PC-3 (cell line): ENCODE measurements around the gene NCOA7. TPM values are rescaled to one million over a fixed set of nuclear protein-coding genes. Genes with fewer than 3 reads are reported as not detected.

ENCODE experiments used
- ATAC-seq: fragments of 200-7000 bp; cut with Tn5 transposase; 2 replicates; pipeline ENCODE4 v1.9.1; 2020; ENCODE audit warnings: mild to moderate bottlenecking, moderate library complexity
- BruUV-seq: library from RNA; stranded (reverse); fragments of 400-500 nt; replicated peaks from 2 replicates; lab custom pipeline; 2021; lab: Mats Ljungman, UMichigan
- CTCF ChIA-PET: fragments of 300-600 bp; sonication (Branson Sonifier 250); formaldehyde crosslinking; loops from one replicate; lab custom pipeline; 2022; ENCODE audit warnings: antibody characterized with exemption; lab: Charles Lee
- POLR2A ChIA-PET: fragments of 300-600 bp; sonication (Branson Sonifier 250); formaldehyde crosslinking; loops from one replicate; lab custom pipeline; 2022; ENCODE audit warnings: antibody characterized with exemption; ENCODE audit not compliant: unreplicated experiment; lab: Charles Lee
- DNase-seq: peaks from one replicate; pipeline ENCODE4 v3.0.0-alpha.2; 2015
- H2AFZ ChIP-seq: fragments of 300-600 bp; sonication (generic); 2 replicates; pipeline ENCODE4 v1.6.0; 2016; ENCODE audit warnings: antibody characterized with exemption, low read length
- H3F3A ChIP-seq: fragments of 300-600 bp; sonication (generic); one replicate; pipeline ENCODE4 v1.6.0; 2017; ENCODE audit warnings: antibody characterized with exemption, low read length, control low read depth, mild to moderate bottlenecking; ENCODE audit not compliant: unreplicated experiment
- H3K27ac ChIP-seq: fragments of 300-600 bp; sonication (generic); 2 replicates; pipeline ENCODE4 v1.5.1; 2016; ENCODE audit warnings: mild to moderate bottlenecking, low read length
- H3K27me3 ChIP-seq: fragments of 300-600 bp; sonication (generic); 2 replicates; pipeline ENCODE4 v1.6.1; 2016; ENCODE audit warnings: low read length, mixed read lengths
- H3K36me3 ChIP-seq: fragments of 300-600 bp; sonication (generic); 2 replicates; pipeline ENCODE4 v1.6.1; 2016; ENCODE audit warnings: low read depth, mixed run types, low read length, mixed read lengths
- H3K4me1 ChIP-seq: fragments of 300-600 bp; sonication (generic); 2 replicates; pipeline ENCODE4 v1.5.1; 2016; ENCODE audit warnings: low read length; ENCODE audit not compliant: insufficient read depth
- H3K4me2 ChIP-seq: fragments of 300-600 bp; sonication (generic); 2 replicates; pipeline ENCODE4 v1.6.0; 2016; ENCODE audit warnings: low read length
- H3K4me3 ChIP-seq: fragments of 300-600 bp; sonication (generic); 2 replicates; pipeline ENCODE4 v1.5.1; 2016; ENCODE audit warnings: mild to moderate bottlenecking, low read length, mixed read lengths
- H3K79me2 ChIP-seq: fragments of 300-600 bp; sonication (generic); 2 replicates; pipeline ENCODE4 v1.6.1; 2017; ENCODE audit warnings: low read length, mixed read lengths
- H3K9ac ChIP-seq: fragments of 300-600 bp; sonication (generic); 2 replicates; pipeline ENCODE4 v1.6.0; 2016; ENCODE audit warnings: mild to moderate bottlenecking, low read length
- H3K9me2 ChIP-seq: fragments of 300-600 bp; sonication (generic); replicated peaks from 2 replicates; pipeline ENCODE4 v1.6.1; 2016; ENCODE audit warnings: mixed run types, low read length, mixed read lengths
- H3K9me3 ChIP-seq: fragments of 300-600 bp; sonication (generic); 2 replicates; pipeline ENCODE4 v1.6.1; 2016; ENCODE audit warnings: low read length, mixed read lengths
- H4K20me1 ChIP-seq: fragments of 300-600 bp; sonication (generic); 2 replicates; pipeline ENCODE4 v1.6.1; 2016; ENCODE audit warnings: low read length, mixed read lengths
- EZH2 ChIP-seq: fragments of 300-600 bp; sonication (generic); IDR thresholded peaks from one replicate; pipeline ENCODE4 v1.6.1; 2017; ENCODE audit warnings: antibody characterized with exemption, mild to moderate bottlenecking, low read length; ENCODE audit not compliant: unreplicated experiment
- EZH2phosphoT487 ChIP-seq: fragments of 300-600 bp; sonication (generic); IDR thresholded peaks from 2 replicates; pipeline ENCODE4 v1.6.1; 2018; ENCODE audit warnings: mild to moderate bottlenecking, antibody characterized with exemption, low read length, borderline replicate concordance
- intact Hi-C: fragments of 100-400 bp; cut with micrococcal nuclease; formaldehyde crosslinking; loops from 2 replicates; pipeline ENCODE4 v1.9.0; 2023
- total RNA-seq: library from RNA; depleted of rRNA; stranded (reverse); fragments of >200 nt; gene quantifications from 2 replicates; pipeline ENCODE4 v1.2.3, GENCODE V29; 2014
- TF ChIP-seq, protein P1 (sequence below): fragments of 300-600 bp; sonication (generic); conservative IDR thresholded peaks from 2 replicates; pipeline ENCODE4 v1.5.1; 2017; ENCODE audit warnings: antibody characterized with exemption, low read depth, mild to moderate bottlenecking, low read length

The NCOA7 gene
- total RNA-seq, 1 experiment from 2014 or later: 13.4 TPM

- Histone ChIP-seq H4K20me1 (no peaks in the 10 kb centered on the region), H3K9ac (no peak overlapping the region), H2AFZ (no peak overlapping the region), H3K27ac (no peak overlapping the region), H3K9me2 (no peaks in the 10 kb centered on the region), H3K27me3 (no peaks in the 10 kb centered on the region), H3F3A (no peaks in the 10 kb centered on the region), H3K9me3 (no peaks in the 10 kb centered on the region), H3K36me3 (no peaks in the 10 kb centered on the region), H3K4me3 (no peak overlapping the region), H3K4me1 (peaks cover 4% of the 10 kb centered on the region; the same call in 1 of the 2 replicates), H3K79me2 (no peaks in the 10 kb centered on the region), H3K4me2 (no peak overlapping the region)
- ATAC-seq (no peak), DNase-seq (no peak)
- TF ChIP-seq EZH2 (no peak), EZH2phosphoT487 (no peak)
- TF ChIP-seq, protein P1, sequence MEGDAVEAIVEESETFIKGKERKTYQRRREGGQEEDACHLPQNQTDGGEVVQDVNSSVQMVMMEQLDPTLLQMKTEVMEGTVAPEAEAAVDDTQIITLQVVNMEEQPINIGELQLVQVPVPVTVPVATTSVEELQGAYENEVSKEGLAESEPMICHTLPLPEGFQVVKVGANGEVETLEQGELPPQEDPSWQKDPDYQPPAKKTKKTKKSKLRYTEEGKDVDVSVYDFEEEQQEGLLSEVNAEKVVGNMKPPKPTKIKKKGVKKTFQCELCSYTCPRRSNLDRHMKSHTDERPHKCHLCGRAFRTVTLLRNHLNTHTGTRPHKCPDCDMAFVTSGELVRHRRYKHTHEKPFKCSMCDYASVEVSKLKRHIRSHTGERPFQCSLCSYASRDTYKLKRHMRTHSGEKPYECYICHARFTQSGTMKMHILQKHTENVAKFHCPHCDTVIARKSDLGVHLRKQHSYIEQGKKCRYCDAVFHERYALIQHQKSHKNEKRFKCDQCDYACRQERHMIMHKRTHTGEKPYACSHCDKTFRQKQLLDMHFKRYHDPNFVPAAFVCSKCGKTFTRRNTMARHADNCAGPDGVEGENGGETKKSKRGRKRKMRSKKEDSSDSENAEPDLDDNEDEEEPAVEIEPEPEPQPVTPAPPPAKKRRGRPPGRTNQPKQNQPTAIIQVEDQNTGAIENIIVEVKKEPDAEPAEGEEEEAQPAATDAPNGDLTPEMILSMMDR: no peak
- CTCF ChIA-PET: no interaction called here
- POLR2A ChIA-PET: no interaction called here
- no TSS peak for BruUV-seq
- intact Hi-C loops: no loop called here
Measured at GRCh38 chr6:125818772-125819260, 28.1 kb downstream of the NCOA7 start.

DNA sequence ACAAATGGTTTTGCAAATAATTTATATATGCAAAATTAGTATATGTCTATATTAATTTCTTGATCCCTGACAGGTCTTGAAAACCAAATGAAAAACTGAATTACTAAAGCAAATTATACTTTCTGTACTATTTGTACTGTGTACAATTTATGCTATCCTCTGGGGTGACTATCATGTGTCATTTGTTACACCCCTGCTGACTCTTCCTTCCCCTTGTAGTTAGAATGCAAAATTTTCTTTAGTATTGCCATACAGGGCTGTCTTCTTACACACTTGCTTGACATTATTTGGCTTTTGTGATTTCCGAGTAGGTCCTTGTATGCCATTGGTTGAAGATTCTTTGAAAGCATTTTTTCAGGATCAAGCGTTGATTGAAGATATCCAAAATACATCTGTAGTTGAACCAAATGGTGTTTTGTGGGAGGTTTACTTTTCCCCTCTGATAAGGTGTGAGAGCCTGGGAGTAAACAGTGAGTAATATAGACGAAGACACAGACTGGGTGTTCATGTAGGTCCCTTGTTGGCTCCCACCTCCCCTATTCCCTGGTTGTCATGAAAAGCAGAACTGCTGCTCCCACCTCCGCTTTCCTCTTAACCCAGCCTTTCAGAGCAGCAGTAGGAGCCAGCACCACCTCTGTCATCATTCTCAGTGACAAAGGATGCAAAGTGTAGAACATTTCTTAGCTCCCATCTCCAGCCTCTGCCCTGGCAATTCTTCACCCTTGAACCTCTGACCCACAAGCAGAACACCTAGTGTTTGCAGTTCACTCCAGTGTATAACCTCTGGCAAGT, 29.0 kb downstream of the NCOA7 start:
- BruUV-seq: no TSS peak
- Histone ChIP-seq H3K36me3 (no peaks in the 10 kb centered on the region), H2AFZ (no peak overlapping the region), H3K9me3 (no peaks in the 10 kb centered on the region), H3K79me2 (no peaks in the 10 kb centered on the region), H3K9ac (no peak overlapping the region), H3K4me3 (no peak overlapping the region), H3K4me2 (no peak overlapping the region), H3F3A (no peaks in the 10 kb centered on the region), H3K9me2 (no peaks in the 10 kb centered on the region), H4K20me1 (no peaks in the 10 kb centered on the region), H3K27me3 (no peaks in the 10 kb centered on the region), H3K4me1 (no peaks in the 10 kb centered on the region; the same call in 1 of the 2 replicates), H3K27ac (no peak overlapping the region)
- TF ChIP-seq, protein P1: no peak
- no peak for TF ChIP-seq EZH2
- POLR2A ChIA-PET: no interaction called here
- ATAC-seq (no peak), DNase-seq (no peak)
- CTCF ChIA-PET: no interaction called here
- intact Hi-C loops: no loop called here

DNA sequence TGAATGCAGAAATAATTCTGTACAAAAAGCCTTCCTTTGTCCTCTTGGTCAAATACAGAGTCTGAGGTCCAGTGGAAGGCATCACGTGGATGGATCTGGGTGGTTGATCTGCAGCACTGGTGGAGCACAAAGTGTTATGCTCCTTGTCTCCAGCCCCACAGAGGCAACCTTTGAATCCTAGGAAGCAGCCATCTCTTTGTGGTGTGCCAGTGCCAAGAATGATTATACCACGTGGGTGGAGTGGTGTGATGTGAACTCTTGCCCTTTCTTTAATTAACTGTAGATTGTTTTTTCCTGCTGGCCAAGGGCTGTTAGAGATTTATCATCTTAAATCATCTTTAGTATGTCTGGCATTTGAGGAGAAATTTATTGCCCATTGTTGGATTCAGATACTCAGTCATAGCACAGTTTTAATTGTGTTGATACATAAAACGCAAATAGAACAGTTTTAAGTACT, 31.1 kb downstream of the NCOA7 start:
- POLR2A ChIA-PET: no interaction called here
- no peak; the same call in 1 of the 2 replicates for ATAC-seq
- Histone ChIP-seq H3K79me2 (no peaks in the 10 kb centered on the region), H3K4me2 (no peak overlapping the region), H3K9me3 (no peaks in the 10 kb centered on the region), H3K9ac (no peak overlapping the region), H3F3A (no peaks in the 10 kb centered on the region), H4K20me1 (no peaks in the 10 kb centered on the region), H3K36me3 (no peaks in the 10 kb centered on the region), H3K9me2 (no peaks in the 10 kb centered on the region), H2AFZ (no peak overlapping the region), H3K4me1 (no peaks in the 10 kb centered on the region; the same call in 1 of the 2 replicates), H3K27me3 (no peaks in the 10 kb centered on the region), H3K27ac (no peak overlapping the region), H3K4me3 (no peak overlapping the region)
- CTCF ChIA-PET: no interaction called here
- TF ChIP-seq EZH2 (no peak), EZH2phosphoT487 (no peak)
- TF ChIP-seq, protein P1: no peak
- intact Hi-C loops: no loop called here
- BruUV-seq: no TSS peak
- no peak for DNase-seq
